Embryonic facial prominence (tissue), 1 donor: Measurements from ENCODE around the gene PRSS33.
A peak's percentile ranks its signal among the peaks of the same experiment; 100 is the strongest.

Source experiments
- DNase-seq: peaks from one replicate; pipeline ENCODE4 v3.0.0-alpha.2; 2016; ENCODE audit errors: extremely low spot score

PRSS33 gene

DNA sequence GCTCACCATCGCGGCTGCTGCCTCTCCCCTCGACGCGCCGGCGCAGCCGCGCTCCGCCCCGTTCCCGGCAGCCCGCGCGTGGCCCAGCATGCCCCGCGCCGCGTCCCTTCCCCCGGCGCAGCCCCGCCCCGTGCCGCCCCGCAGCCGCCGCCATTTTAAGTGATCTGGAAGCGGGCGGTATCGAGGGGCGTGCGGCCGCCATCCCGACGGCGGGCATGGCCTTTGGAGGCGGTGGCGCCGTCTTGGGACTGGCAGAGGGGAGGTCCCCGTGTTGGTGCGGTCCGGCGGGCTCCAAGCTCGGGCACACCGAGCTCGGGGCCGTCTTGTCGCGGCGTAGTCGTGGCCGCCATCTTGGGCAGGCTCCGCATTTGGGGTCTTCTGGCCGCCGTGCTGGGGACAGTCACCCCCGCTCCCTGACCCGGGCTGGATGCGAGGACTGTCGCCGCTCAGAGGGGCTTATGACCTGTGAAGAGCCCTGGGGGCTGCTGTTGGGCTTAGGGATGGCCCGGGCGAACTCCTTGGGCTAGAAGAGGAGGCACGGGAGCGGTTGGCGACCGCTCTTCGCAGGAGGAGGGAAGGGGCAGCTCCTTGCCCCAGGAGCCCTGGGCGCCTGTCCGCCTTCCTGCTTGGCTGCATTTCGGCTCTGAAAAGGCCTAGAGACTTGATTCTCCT lies 10.0 kb downstream of the PRSS33 start, which contains the start of gene ELOB:
Gene ELOB (minus strand): TSS at position 50 of the 672 bp plus-strand sequence. CDS start 41 bp downstream, at position 9.
- DNase-seq, result peak; percentile 81

DNA sequence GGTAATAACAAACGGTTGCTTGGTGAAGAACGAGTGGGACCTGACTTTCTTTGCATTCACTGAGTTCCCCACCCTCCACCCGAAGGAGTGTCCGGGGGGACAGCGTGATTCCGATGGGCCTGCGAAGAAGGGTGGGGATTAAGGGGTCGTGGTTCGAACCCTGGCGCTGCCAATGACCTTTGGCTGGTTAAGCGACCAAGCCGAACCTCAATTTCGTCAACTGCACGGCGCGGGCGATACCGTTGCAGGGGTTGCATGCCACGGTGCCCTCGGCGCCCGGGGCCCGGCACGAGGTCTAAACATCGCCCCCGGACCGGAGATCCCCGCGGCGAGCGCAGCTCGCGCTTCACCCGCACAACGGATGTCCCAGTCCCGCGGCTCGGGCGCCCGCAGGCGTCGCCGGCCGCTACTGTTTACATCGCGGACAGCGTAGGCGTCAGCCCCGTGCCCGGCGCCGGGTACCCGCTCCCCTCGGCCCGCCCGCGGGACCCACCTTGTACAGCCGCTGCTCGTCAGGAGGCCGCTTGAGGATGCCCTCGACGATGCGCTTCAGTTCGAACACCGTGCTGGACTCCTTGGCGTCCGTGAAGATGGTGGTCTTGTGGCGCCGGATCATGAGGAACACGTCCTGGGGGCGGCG lies 10.7 kb downstream of the PRSS33 start:
- no peak for DNase-seq

DNA sequence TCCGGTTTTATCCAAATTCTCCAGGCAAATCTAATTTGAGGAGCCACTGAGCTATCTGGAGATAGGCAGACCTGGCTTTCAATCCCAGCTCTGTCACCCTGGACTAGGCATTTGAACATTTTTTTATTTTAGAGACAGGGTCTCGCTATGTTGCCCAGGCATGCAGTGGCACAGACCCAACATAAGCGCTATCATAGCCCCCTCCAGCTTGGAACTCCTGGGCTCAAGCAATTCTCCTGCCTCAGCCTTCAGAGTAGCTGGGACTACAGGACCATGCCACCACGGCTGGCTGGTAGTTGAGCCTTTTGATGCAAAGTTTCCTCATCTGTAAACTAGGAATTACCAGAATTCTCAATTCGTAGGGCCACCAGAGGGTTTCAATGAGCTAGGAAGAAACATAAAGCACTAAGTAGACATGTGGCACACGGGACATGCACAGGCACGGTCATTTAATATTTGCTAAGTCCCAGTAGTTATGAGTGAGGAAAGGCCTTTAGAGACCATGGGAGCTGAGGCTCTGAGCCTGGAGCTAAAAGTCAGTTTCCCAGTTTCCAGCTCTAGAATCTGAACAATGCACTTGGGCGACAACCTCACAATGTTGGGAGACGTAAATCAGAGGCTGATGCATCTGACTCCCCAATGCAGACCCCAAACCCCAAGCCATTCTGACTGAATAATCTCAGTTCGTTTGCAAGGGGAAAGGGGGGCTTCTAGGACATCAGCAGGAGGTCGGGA lies 11.4 kb downstream of the PRSS33 start:
- no peak for DNase-seq

DNA sequence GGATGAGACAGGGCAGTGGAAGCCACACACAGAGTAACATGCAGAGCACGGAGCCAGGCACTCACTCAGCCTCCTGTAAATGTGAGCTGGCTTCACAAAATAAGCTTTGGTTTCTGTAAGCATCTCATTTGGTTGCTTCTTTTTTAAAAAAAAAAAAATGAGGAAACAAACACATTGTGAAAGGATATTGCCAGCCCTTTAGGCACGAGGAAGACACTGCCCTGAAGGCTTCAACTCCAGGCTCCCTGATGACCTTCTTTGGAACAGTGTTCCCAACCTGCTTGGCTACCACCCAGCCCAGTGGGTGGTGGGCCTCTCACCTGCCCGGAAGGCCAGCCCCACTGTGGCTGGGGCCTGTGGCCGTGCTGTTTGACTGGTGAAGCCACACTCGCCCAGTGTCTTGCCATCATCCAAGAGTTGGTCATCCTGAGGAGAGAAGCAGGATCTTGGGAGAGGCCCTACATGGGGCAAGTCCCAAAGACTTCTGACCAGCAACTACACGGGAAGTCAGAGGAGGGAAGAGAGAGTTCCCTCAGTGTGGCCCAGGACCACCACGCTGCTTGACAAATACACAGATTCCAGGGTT lies 12.1 kb downstream of the PRSS33 start:
- DNase-seq, result no peak

DNA sequence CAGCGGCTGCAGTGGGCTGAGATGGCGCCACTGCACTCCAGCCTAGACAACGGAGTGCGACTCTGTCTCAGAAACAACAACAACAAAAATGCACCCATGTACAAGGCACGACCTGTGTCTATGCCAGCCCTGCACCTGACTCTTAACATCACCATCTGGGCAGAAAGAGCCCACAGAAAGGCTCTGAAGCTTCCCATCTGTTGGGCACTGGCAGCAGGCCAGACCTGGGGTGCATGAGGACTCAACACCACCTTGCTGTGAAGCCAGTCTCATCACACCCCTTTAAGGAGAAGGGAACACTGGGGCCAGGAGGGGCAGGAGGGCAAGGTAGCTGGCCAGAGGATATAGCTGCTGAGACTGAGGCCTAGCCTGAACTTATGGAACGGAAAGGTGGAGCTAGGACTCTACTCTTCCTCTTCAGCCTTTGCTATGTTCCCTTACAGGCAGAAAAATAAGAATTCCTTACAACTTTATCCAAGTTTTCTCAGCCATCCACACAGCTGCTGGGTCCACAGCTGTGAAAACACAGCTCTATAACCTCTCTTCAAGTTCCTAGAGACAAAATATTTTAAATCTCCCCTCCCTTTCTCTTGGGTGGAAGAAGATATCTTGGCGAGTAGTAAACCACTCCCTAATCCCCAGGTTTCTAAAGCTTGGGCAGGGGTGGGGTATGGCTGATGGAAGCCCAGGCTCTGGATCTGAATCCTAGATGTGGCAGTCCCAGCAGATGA lies 13.0 kb downstream of the PRSS33 start:
- no peak for DNase-seq

DNA sequence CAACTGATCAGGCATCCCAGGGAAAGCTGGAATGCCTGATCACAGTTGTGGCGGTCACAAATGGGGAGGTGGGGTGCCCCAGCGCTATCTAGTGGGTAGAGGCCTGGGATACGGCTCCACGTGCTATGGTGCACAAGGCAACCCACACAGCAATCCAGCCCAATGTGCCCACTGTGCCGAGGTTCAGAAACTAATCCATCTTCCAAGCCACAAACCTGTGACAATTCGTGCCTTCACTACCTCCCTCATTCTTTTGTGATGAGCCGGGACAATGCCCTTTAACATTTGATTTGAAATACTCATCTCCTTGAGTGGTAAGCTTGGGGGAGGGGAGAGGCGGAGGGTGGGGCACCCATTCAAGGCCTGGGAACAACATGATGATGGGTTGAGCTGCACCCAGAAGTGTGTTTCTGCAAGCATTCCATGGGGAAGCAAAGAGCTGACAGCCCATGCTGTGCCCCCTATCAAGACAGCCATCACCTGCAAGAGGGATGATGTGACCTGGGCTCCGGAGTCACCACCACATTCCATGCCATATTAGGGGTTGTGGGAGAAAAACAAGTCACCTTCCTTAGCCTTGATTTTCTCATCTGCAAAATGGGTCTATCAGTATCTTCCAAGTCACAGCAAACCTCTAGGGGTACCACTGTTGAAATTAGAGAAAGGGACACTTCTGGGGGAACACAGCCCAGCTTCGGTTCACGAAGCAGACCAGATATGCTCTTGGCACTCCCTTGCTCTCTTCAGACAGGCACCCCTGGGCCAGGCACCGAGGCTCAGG lies 14.0 kb downstream of the PRSS33 start:
- no peak for DNase-seq

DNA sequence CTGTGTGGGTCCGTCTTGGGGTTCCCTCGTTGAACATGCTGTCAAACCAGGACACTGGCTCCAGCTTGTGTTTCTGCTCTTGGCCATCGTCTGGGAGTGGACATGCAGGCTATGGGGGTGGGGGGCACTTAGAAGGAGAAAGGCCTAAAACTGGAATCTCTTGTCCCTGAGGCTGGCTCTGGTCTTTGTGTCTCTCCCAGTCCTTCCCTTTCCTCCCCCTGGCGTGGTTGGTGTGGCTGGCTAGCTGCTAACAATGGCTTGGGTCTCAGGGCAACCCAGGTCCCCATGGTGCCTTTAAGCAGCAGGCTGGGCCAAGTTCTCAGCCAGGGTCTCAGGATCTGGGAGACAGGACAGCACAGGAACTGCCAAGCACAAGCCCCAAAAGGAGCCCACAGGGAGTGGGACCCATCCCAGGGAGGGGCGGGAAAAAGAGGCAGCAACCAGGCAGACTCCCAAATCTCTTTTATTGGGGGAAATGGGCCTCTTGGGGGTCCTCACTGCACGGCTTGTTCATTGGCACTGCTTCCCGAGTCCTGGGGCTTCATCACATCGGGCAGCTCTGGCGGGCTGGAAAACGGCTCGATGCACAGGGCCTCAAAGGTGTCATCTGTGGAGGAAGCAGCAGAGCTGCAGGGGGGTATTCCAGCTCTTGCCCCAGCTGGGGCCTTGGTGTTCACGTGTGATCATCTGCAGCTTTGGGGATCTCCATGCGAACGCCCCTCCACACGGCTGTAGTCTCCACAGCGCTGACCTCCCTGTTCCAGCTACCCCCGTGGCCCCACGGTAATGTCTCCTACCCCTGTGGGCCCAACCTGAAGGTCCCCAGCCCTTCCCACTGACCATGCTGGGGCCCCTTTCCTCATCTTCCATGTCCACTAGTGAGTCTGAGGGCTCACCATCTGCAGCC lies 15.6 kb downstream of the PRSS33 start:
- no peak for DNase-seq

DNA sequence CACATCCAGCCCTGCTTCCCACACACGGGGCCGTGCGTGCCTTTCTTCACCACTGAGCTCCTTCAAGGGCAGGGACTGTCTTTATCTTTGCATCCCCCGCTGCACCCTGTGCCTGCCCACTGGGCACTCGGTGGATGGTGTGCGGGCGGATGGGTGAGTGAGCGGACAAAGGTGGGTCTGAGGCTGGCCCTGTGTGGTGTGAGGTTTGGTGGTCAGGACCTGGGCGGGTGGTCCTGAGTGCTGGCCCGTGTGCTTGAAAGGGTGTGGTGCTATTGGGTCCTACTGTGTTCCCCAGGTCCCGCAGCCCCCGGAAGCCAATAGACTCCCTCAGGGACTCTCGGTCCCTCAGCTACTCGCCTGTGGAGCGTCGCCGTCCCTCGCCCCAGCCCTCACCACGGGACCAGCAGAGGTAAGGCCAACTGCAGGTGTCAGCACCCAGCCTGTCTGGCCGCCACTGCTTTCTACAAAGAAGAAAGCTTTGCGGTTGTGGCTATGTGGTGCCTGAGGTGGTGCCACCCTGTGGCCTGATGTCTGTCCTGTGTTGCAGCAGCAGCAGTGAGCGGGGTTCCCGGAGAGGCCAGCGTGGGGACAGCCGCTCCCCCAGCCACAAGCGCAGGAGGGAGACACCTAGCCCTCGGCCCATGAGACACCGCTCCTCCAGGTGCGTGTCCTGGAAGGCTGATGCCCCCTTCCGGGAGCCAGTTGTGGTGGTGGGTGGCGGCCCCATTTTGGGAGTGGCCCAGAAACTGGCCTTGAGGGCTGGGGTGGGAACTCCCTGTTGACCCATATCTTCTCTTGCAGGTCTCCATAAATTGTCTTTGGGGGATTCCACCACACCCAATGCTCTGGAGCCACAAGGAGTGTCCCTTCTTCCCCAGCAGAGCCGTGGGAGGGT lies 17.1 kb downstream of the PRSS33 start:
- DNase-seq, result no peak

DNA sequence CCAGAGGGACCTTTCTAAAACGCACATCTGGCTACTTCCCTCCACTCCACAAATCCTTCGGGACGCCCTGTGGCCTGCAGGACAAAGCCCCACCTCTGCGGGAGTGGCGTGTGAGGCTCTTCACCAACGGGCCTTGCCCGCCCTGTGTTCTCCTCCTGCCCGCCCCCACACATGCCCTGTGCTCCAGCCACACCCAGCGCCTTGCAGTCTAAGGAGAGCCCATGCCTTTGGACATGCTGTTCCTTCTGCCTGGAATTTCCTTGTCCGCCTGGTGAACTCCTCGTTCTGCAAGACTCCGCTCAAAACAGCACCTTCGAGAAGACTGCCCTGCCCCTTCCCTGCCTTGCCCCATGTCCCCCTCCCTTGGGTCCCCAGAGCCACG lies 17.7 kb downstream of the PRSS33 start:
- no peak for DNase-seq

DNA sequence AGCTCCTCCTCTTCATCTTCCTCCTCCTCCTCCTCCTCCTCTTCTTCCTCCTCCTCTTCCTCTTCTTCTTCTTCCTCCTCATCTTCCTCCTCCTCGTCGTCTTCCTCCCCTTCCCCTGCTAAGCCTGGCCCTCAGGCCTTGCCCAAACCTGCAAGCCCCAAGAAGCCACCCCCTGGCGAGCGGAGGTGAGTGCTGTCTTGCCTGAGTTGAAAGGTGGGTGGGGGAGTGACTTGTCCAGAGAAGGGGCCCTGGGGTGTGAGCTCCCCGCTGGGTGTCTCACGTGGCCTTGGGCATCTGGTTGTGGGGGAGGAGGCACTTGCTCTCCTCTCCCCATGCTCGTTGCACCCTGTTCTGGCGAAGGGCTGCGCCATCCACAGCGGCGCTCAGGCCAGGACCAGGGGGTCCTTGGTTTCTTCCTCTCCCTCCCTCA lies 18.2 kb downstream of the PRSS33 start:
- DNase-seq, result no peak

DNA sequence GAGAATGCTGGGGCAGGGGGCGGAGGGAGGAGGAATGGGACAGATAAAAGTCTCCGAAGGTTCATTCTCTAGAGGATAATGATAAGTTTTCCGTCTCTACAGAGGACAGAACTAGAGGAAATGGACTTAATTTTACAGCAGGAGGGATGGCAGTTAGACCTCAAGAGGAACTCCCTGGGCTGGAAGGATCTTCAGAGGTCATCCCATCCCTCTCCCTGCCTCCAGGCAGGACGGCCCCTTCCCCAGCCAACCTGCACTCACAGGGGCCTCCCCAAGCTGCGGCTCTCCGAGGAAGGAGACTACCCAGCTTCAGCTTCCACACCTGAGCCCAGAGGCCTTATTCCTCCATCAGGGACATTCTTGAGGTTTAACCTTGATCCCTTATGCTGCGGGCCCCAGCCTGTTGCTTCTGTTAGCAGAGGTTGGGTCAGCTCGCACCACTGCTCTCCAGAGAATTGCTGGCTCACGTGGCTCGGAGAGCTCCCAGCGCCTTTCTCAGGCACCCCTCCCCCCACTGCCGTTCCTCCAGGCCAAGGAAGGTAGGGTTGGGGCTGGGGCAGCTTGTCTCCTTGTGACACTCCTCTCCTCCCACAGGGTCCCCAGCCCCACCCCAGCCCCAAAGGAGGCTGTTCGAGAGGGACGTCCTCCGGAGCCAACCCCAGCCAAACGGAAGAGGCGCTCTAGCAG lies 18.8 kb downstream of the PRSS33 start:
- DNase-seq, result no peak

DNA sequence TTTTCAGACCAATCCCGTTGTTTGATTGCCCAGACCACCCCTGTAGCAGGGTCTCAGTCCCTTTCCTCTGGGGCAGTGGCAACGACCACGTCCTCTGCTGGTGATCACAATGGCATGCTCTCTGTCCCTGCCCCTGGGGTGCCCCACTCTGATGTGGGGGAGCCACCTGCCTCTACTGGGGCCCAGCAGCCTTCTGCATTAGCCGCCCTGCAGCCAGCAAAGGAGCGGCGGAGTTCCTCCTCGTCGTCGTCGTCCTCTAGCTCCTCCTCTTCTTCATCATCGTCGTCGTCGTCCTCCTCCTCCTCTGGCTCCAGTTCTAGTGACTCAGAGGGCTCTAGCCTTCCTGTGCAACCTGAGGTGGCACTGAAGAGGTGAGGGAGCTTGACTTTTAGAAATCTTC lies 19.5 kb downstream of the PRSS33 start:
- DNase-seq, result no peak

DNA sequence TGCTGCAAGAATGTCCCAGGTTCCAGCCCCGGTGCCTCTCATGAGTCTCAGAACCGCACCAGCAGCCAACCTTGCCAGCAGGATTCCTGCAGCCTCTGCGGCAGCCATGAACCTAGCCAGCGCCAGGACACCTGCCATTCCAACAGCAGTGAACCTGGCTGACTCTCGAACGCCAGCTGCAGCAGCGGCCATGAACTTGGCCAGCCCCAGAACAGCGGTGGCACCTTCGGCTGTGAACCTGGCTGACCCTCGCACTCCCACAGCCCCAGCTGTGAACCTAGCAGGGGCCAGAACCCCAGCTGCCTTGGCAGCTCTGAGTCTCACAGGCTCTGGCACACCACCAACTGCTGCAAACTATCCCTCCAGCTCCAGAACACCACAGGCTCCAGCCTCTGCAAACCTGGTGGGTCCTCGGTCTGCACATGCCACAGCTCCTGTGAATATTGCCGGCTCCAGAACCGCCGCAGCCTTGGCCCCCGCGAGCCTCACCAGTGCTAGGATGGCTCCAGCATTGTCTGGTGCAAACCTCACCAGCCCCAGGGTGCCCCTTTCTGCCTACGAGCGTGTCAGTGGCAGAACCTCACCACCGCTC lies 20.1 kb downstream of the PRSS33 start:
- DNase-seq, result no peak

DNA sequence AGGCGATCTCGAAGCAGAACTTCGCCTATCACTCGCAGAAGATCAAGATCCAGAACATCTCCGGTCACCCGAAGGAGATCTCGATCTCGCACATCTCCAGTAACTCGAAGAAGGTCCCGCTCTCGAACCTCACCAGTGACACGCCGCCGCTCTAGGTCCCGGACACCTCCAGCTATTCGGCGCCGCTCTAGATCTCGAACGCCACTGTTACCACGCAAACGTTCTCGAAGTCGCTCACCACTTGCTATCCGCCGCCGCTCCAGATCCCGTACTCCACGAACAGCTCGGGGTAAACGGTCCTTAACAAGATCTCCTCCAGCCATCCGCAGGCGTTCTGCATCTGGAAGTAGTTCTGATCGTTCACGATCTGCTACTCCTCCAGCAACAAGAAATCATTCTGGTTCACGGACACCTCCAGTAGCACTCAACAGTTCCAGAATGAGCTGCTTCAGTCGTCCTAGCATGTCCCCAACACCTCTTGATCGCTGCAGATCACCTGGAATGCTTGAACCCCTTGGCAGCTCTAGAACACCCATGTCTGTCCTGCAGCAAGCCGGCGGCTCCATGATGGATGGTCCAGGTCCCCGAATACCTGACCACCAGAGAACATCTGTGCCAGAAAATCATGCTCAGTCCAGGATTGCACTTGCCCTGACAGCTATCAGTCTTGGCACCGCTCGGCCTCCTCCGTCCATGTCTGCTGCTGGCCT lies 20.8 kb downstream of the PRSS33 start:
- DNase-seq, result no peak

DNA sequence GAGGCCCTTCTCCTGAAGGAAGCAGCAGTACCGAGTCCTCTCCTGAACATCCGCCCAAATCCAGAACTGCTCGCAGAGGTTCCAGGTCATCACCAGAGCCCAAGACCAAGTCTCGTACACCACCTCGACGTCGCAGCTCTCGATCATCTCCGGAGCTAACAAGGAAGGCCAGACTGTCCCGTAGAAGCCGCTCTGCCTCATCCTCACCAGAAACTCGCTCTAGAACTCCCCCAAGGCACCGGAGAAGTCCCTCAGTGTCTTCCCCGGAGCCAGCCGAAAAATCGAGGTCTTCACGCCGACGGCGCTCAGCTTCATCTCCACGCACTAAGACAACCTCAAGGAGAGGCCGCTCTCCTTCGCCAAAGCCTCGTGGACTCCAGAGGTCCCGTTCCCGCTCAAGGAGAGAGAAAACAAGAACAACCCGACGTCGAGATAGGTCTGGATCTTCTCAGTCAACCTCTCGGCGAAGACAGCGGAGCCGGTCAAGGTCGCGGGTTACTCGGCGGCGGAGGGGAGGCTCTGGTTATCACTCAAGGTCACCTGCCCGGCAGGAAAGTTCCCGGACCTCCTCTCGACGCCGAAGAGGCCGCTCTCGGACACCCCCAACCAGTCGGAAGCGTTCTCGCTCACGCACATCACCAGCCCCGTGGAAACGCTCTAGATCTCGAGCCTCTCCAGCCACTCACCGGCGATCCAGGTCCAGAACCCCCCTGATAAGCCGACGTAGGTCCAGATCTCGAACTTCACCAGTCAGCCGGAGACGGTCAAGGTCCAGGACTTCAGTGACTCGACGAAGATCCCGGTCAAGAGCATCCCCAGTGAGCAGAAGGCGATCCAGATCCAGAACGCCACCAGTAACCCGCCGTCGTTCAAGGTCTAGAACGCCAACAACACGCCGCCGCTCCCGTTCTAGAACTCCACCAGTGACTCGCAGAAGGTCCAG lies 21.6 kb downstream of the PRSS33 start:
- no peak for DNase-seq

DNA sequence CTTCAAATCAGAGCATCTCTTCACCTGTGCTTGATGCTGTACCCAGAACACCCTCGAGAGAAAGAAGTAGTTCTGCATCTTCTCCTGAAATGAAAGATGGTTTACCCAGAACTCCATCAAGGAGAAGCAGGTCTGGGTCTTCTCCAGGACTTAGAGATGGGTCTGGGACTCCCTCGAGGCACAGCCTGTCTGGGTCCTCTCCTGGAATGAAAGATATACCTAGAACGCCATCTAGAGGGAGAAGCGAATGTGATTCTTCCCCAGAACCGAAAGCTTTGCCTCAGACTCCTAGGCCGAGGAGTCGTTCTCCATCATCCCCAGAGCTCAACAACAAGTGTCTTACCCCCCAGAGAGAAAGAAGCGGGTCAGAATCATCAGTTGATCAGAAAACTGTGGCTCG lies 22.6 kb downstream of the PRSS33 start:
- DNase-seq, result no peak
